Measurements from ENCODE around the gene TOX2. TPM values are rescaled to one million over a fixed set of nuclear protein-coding genes. Genes with fewer than 3 reads are reported as not detected.

TOX2 gene
- total RNA-seq, 2 donors from 2014 or later: 2.4 to 3.4 TPM

DNA sequence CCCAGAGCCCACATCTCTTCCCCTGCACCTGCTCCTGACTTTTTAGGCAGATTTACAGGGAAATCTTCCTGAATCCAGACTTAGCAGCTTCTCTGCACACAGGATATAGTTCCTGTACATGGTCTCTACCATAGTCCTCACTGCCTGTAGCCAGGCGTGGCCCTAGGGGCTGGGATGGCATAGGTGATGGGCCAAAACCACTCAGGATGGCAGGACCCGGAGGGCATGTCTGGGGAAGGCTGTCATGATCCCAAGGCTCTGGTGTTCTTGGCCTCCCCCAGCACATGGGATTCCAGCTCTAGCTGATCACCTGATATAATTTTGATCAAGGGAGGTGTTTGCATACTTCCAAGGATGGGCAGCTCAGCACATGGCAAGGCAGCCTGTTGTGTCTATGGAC lies 58.0 kb downstream of the TOX2 start:
- Histone ChIP-seq H3K27me3 (ENCODE audit: control insufficient read depth, insufficient read depth, low read length, poor library complexity, severe bottlenecking) (no peaks in the 10 kb centered on the region), H3K9ac (ENCODE audit: extremely low read depth, low read length, poor library complexity, severe bottlenecking) (no peak overlapping the region), H3K27ac (ENCODE audit: low read depth, low read length) (no peak overlapping the region), H3K4me3 (ENCODE audit: low read length) (no peak overlapping the region), H3K4me1 (ENCODE audit: control insufficient read depth, insufficient read depth, low read length) (no peaks in the 10 kb centered on the region), H3K36me3 (ENCODE audit: control insufficient read depth, insufficient read depth, low read length) (no peaks in the 10 kb centered on the region), H3K9me3 (ENCODE audit: control insufficient read depth, low read length) (peaks cover 6% of the 10 kb centered on the region)
- Mint-ChIP-seq H3K27ac (no peak overlapping the region), H3K27me3 (ENCODE audit: insufficient read depth) (no peaks in the 10 kb centered on the region), H3K36me3 (ENCODE audit: low read depth) (no peaks in the 10 kb centered on the region), H3K9me3 (no peaks in the 10 kb centered on the region), H3K4me1 (peaks cover 4% of the 10 kb centered on the region), H3K4me3 (no peak overlapping the region)
- no peak for DNase-seq
- TF ChIP-seq, protein P1, sequence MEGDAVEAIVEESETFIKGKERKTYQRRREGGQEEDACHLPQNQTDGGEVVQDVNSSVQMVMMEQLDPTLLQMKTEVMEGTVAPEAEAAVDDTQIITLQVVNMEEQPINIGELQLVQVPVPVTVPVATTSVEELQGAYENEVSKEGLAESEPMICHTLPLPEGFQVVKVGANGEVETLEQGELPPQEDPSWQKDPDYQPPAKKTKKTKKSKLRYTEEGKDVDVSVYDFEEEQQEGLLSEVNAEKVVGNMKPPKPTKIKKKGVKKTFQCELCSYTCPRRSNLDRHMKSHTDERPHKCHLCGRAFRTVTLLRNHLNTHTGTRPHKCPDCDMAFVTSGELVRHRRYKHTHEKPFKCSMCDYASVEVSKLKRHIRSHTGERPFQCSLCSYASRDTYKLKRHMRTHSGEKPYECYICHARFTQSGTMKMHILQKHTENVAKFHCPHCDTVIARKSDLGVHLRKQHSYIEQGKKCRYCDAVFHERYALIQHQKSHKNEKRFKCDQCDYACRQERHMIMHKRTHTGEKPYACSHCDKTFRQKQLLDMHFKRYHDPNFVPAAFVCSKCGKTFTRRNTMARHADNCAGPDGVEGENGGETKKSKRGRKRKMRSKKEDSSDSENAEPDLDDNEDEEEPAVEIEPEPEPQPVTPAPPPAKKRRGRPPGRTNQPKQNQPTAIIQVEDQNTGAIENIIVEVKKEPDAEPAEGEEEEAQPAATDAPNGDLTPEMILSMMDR (conservative IDR thresholded peaks at IDR 0.05): no peak
- WGBS, 2 experiments (ENCODE audit: insufficient coverage in 1 of 2, insufficient read length in 1 of 2): 96% methylated on average over 2 of the region's 2 CpGs; no CpG with 5 or more reads in 1 of the 2 experiments

DNA sequence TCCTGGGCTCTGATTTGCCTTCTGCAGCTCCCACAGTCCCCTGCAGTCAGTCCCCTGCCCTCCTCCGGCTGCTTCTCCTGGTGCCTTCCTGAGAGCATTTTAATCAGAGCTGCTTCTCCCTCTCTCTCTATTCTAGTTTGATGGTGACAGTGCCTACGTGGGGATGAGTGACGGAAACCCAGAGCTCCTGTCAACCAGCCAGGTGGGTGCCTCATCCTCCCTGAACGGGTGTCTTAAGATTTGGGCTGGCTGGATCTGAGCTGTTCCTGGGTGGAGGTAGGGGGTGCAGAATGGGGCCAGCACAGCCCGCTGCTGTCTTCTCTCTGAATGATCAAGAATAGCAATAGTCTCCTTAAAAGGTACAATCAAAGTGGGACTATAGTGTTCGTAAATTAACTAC lies 58.6 kb downstream of the TOX2 start:
- Mint-ChIP-seq H3K27me3 (ENCODE audit: insufficient read depth) (no peaks in the 10 kb centered on the region), H3K36me3 (ENCODE audit: low read depth) (no peaks in the 10 kb centered on the region), H3K4me3 (no peak overlapping the region), H3K9me3 (no peaks in the 10 kb centered on the region), H3K4me1 (peaks cover 9% of the 10 kb centered on the region), H3K27ac (no peak overlapping the region)
- no peak for DNase-seq
- Histone ChIP-seq H3K27ac (ENCODE audit: low read depth, low read length) (no peak overlapping the region), H3K36me3 (ENCODE audit: control insufficient read depth, insufficient read depth, low read length) (no peaks in the 10 kb centered on the region), H3K27me3 (ENCODE audit: control insufficient read depth, insufficient read depth, low read length, poor library complexity, severe bottlenecking) (no peaks in the 10 kb centered on the region), H3K4me1 (ENCODE audit: control insufficient read depth, insufficient read depth, low read length) (no peaks in the 10 kb centered on the region), H3K4me3 (ENCODE audit: low read length) (no peak overlapping the region), H3K9me3 (ENCODE audit: control insufficient read depth, low read length) (peaks cover 6% of the 10 kb centered on the region), H3K9ac (ENCODE audit: extremely low read depth, low read length, poor library complexity, severe bottlenecking) (no peak overlapping the region)
- WGBS, 2 experiments (ENCODE audit: insufficient coverage in 1 of 2, insufficient read length in 1 of 2): 90 to 94% methylated on average over 3 to 6 of the region's 6 CpGs
- TF ChIP-seq, protein P1 (conservative IDR thresholded peaks at IDR 0.05): no peak

DNA sequence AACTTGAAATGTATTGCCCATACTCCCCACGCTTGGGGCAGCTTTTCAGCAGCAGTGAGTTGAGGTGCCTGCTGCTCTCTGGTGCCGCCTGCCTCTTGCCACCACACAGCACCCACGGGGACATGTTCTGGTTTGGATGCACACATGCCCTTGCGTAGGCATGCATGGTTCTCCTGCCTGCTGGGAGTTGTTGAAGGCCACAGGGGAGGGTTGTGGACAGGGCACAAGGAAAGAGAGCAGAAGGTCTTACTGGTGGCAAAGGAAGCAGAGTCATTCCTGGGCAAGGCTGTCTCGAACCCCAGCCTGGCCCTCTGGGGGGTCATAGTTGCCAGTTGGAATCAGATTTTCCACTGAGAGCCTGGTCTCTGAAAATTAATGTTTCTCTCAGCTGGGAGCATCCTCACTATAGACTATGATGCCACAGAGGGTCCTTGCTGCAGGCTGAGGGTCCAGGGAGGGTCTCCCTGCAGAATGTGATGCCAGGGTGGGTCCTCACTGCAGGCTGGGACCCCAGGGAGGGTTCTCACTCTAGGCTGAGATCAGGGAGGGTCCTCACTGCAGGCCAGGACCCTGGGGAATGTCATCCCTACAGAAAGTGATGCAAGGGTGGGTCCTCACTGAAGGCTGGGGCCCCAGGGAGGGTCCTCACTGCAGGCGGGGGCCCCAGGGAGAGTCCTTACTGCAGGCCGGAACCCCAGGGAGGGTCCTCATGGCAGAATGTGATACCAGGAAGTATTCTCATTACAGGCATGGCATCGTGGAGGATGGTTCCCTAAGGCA lies 59.2 kb downstream of the TOX2 start:
- WGBS, 2 experiments (ENCODE audit: insufficient coverage in 1 of 2, insufficient read length in 1 of 2): 90 to 100% methylated on average over 7 to 8 of the region's 8 CpGs
- Mint-ChIP-seq H3K27ac (no peak overlapping the region), H3K4me3 (no peak overlapping the region), H3K9me3 (no peaks in the 10 kb centered on the region), H3K4me1 (peaks cover 11% of the 10 kb centered on the region), H3K27me3 (ENCODE audit: insufficient read depth) (no peaks in the 10 kb centered on the region), H3K36me3 (ENCODE audit: low read depth) (no peaks in the 10 kb centered on the region)
- no peak overlapping the region for H3K9ac ChIP-seq (ENCODE audit: extremely low read depth, low read length, poor library complexity, severe bottlenecking)
- H3K9me3 ChIP-seq (ENCODE audit: control insufficient read depth, low read length): peaks cover 6% of the 10 kb centered on the region
- H3K4me3 ChIP-seq (ENCODE audit: low read length): no peak overlapping the region
- H3K27me3 ChIP-seq (ENCODE audit: control insufficient read depth, insufficient read depth, low read length, poor library complexity, severe bottlenecking): no peaks in the 10 kb centered on the region
- no peak for DNase-seq
- H3K4me1 ChIP-seq (ENCODE audit: control insufficient read depth, insufficient read depth, low read length): no peaks in the 10 kb centered on the region
- H3K27ac ChIP-seq (ENCODE audit: low read depth, low read length): no peak overlapping the region
- TF ChIP-seq, protein P1 (conservative IDR thresholded peaks at IDR 0.05): no peak
- H3K36me3 ChIP-seq (ENCODE audit: control insufficient read depth, insufficient read depth, low read length): no peaks in the 10 kb centered on the region
